ENCODE results near the gene KCNJ15.
"Not testable (repeated sequence)": the region's sequence is repeated elsewhere in the genome, so short reads cannot be mapped to it uniquely, and the experiment has no call there.

Gene KCNJ15

DNA sequence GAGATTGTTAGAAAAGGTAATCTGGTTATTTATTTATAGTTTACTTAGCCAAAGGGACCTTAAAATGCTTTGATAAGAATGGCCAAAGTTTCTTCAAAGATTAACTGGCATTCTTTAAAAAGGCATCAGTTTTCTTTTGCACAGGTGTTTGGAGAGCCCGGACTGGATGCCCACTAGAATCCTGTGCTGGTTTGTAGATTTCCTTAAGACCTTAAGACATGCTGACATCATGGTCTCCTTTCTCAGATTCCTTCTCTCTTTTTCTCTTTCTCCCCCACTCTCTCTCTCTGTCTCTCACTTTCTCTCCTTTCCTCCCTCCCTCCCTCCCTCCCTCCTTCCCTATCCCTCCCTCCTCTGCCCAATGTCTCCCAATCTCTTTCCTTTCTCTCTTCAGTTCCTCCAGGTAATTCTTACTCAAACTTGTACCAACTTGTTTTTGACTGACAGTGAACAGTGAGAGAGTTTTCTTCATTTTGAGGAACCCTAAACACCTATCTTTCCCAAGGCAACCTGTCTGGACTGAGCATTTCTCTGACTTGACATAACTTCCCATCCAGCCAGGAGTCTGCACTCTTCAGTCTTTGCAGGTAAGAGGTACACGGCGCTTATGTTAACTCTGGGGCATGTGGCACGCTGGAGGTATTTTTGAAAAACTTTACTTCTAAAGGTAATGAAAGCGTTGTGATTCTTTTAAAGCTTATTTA is at the start of gene KCNJ15:
Gene KCNJ15 (plus strand): TSS at position 393 of the 704 bp plus-strand sequence. CDS start 42,271 bp downstream, outside the sequence.
- DNase-seq, result no peak

DNA sequence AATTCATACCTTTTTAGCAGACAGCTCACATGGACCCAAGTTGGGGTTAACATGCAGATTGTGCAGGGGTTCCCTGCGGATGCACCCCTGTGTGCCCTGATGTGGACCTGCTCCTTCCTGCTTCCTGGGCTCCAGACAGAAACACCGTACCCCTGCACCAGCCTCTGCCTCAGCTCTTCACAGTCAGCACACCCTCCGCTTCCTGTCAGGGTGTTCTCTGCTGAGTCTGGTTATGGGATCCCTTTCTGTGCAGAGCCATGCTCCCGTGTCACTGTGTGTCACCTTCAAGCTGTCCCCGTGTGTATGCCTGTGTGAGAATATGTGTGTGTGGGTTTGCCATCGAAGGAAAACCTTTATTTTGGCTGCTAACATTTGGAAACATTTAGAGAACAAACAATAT is 48.7 kb upstream of the KCNJ15 start:
- DNase-seq, result no peak

DNA sequence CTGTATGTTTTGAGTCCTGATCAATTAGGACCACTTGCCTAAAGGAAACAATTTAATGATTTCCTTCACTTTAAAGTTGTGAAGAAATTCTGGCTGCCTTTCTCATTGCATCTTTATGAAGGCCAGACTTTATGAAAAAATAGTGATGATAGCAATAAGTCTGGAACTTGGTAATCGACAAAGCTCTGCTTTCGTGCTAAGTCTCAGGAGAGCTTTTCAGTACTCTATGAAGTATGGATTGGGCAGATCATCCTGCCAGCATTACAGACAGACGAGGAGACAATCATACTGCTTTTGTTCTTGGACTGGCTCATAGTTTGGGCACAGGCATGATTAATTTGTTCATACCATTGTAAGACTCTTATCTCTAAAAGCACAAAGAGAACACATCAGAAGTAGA is 45.5 kb upstream of the KCNJ15 start:
- DNase-seq, result no peak

DNA sequence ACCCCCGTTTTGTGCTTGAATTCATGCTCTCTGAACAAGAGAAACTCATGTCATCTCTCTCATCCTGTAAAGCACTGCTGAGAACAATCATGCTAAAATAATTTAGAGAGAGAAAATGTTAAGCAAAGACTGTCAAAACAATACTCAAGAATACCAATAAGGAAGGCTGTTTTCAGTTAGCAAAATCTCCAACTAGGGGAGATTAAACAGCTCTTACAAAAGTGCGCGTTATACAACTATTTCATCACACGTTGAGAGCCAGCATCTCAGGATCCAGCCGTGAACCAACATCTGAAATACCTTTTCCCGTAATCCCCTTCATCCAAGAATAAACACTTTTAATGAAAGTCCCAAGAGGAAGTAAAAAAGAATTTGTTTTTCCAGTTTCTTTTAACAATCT is 44.1 kb upstream of the KCNJ15 start:
- no peak for DNase-seq

DNA sequence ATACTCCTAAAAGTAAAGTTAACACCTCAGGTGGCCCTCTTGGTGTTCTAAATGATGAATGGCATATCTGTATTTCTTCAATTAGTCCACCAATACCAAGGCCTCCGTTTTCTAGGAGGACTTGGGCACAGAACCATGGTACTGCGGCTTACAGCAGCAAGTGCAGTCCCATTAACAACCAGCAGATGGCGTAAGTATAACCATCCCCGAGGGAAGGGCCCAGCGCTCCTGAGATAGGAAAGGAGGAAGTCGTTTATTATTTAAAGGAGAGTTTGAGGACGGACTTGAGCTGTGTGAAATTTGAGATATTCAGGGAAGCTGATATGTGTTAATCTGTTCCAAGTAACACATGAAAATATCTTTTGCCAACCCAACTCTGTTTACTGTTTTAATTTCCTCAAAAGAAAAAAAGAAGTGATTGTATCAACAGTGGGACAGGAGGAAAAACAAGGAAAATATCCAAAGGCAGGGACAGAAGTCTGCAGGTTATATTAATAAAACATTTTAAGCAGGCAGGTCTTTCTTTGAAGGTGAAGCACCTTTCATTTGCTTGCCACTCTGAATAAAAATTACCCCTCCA is 37.7 kb upstream of the KCNJ15 start:
- peak; percentile 73 for DNase-seq

DNA sequence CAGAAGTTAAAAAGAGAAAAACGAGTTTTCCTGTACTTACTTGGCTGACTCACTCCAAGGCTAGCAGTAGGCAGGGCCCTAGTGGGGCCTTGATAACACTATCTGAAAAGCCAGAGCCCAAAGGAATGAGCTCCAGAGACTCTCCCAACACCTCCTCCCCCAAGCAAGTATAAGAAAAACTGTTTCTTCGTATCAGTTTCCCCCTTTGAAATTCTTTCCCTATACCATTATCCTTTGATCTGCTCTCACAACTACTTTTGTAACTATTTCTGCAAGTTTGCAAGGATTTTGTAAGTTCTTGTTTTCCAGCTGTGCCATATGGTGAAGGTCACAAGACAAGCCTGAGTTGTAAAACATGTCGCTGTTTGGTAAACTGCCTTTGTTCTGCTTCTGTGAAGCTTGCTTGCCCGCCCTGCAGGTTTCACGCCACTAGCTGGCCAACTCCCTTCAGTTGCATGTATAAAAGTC is 36.5 kb upstream of the KCNJ15 start:
- no peak for DNase-seq

DNA sequence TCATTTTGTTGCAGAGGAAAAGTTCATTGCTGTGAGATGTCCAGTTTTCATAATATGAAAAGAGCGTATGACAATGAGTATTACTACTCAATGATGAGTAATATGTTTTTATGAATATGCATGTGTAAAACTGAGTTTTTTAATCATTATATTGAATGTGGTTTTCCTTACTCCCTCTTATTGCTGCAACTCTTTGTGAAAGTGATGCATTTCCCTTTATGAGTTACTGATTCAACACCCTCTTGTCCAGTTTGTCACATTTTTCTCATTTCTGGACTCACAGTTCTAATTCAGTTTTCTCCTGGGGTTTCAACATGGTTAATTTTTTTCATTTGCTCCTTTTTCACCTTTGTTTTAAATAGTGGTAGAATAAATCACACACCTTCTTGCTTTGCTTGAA is 35.2 kb upstream of the KCNJ15 start:
- no peak for DNase-seq

DNA sequence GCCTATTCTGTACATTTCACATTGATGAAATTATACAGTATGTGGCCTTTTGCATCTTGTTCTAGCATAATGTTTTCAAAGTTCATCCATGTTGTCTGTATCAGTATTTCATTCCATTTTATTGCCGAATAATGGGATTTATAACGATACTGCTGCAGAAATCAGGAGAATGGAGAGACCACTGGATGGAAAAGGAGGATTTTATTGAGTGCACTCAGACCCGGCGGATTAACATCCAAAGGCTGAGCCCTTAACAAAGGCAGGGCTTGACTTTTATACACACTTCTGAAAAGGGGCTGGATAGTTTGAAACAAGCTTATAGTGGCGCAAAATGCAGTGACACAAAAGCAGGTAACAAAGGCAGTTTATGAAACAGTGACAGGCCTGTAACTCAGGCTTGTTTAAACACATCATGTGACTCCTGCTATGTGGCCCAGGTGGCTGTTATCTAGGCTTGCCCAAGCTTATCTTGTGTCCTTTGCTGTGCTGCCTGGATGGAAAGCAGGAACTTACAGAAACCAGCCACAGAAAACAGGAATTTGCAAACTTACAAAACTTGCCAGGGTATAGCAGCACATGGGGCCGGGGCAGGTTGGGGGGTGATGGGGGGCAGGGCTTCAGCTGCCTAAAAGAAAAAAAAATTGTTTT is 32.8 kb upstream of the KCNJ15 start:
- no peak for DNase-seq

DNA sequence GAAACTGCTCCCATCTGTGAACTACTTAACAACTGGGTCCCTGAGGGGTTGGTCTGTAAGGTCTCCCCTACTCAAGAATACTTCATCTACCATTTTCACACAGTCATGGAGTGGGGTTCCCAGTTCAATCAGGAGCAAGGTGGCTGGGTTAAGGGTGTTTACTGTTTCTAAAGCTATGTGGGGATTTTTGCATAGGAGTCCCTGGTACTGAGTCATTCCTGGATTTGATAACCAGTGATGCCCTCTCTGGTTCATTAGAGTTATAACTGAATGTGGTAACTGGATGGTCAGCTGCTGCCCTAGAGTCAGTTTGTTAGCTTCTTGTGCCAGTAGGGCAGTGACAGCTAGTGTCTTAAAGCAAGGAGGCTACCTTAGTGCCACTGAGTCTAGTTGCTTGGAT is 29.4 kb upstream of the KCNJ15 start:
- no peak for DNase-seq

DNA sequence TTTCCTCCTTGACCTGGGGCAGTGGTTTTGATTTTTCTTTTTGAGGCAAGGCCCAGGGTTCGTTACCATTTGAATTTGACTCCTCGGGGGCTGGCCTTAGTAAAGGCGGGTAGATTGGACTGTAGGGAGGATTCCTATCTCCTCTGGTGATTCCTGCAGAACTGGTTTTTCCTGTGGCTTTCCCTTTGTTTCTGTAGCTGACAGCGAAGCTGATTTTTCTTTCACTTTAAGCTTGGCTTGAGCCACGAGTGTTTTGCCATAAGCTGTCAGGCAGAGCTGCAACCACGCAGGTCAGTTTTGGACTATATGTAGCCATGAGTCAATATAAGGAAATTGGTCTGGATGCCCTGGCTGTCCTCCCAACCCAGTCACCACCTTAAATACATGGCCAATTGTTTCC is 28.7 kb upstream of the KCNJ15 start:
- DNase-seq, result no peak

DNA sequence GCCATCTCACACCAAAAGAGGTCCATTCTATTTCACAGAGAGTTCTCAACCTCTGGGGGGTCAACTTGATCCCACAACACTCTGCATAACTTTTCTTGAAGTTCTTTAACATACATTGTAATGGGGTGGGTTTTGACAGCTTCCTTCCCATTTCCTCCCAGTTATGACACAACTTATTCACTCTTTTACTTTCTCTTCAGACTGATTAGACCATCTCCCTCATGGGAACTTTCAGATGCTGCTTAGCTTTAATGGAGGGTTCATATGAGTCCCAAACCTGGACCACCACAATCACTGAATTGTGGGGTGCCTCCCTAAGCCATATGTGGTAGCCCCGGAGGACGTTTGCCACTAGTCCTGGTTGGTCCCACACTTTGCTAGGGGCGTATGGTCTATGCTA is 28.3 kb upstream of the KCNJ15 start:
- DNase-seq, result no peak

DNA sequence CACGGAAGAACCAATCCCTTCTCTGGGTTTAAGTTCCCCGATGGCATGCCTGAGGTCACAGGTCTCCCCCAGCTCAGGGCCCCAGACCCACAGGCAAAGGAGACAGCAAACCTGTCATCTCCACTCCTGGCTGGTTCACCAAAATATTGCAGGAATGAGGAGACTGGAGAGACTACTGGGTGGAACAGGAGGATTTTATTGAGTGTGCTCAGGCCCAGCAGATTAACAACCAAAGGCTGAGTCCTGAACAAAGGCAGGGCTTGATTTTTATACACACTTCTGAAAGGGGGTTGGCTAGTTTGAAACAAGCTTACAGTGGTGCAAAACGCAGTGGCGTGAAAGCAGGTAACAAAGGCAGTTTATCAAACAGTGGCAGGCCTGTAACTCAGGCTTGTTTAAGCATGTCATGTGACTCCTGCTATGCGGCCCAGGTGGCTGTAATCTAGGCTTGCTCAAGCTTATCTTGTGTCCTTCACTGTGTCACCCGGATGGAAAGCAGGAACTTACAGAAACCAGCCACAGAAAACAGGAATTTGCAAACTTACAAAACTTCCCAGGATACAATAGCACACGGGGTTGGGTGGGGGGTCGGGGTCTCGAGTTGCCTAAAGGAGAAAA is 27.4 kb upstream of the KCNJ15 start:
- DNase-seq, result no peak

DNA sequence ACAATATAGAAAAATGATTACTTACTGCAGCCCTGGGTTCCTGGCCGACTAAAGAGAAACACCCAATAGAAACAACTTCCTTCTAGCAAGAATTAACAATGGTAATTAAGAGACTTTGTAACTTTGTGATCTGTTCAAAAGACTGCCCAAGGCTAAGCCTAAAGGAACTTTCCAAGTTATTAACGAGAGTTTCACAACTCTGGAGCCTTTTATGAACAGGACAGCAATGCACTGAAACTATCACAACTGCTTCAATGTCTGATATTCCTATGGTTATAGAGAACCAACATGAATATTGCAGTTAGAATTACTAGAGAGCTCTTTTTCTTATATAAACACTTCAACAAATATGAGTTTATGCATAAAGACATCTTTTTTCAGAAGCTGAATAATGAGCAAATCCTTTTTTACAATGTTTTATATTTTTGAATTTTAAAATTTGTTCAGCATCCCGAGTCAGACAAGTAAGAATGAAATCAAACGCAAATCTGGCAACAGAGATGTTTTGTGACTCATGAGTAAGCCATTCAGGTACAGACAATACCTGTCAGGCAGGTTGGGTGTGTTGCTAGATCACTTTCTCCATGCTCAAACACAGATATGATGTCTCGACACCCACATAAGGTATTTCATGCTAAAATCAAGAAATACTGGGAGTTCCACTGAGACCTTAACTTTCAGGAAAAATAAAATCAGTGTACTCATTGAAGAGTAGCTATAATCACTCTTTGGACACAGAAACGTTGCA is 22.2 kb upstream of the KCNJ15 start:
- no peak for DNase-seq

DNA sequence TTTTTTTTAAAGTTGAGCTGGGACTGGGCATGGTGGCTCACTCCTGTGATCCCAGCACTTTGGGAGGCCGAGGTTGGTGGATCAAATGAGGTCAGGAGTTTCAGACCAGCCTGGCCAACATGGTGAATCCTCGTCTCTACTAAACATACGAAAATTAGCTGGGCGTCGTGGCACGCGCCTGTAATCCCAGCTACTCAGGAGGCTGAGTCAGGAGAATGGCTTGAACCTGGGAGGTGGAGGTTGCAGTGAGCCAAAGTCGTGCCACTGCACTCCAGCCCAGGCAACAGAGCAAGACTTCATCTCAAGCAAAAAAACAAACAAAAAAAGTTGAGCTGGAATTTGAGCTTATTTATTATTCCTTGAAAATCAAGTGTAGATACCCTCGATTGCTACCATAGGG is 21.5 kb upstream of the KCNJ15 start:
- not testable (repeated sequence) for DNase-seq

DNA sequence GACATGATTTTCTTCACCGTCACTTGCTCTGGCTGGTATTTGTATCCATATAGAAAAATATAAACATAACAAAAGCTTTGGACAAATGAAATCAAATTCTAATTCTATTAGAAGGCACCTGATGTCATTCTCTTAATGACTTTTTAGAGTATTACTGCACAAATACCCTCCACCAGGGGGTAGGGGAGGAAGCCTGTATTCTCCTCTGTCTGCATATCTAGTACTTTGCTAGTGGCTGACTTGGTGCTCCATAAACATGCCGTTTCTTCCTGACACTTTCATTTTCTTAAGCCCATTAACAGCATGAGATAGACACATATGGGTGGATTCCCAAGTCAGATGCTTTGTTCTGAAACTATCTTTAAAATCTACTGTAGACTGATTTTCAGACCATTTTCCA is 20.6 kb upstream of the KCNJ15 start:
- DNase-seq, result no peak

DNA sequence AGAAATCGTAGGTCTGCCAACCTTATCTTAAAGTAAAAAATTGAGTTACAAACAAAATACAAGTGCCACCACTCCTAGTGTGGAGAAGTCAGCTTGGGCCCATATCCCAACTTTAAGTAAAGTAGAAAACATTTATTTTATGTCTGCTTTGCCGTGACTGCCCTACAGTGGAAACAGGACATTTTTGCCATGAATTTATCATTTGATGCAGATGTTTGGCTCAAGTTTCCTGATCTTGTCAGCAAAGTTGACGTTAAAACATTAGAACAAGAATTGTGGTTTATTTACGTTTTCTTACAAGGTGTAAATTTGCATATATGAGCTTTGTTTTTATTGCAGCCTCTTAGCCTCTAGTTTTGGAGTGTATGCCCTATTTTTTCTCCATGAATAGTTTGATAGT is 17.1 kb upstream of the KCNJ15 start:
- DNase-seq, result no peak

DNA sequence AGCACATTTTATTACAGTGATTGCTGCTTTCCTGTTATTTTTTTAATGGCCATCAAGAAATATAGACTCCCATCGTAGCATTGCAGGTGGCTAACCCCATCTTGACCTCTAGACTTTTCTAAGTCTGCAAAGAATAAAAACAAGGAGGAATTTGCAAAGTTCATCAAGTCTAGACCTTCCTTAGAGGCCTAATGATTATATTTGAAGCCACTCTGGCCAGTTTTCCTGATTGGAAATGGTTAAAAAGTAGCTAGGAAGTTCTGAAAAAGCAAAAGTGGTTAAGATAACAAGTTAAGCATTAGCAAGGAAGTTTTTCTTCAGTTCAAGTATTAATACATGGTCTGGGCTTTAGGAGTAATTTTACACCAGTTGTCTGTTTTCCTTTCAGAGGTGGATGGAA is 16.7 kb upstream of the KCNJ15 start:
- DNase-seq, result no peak

DNA sequence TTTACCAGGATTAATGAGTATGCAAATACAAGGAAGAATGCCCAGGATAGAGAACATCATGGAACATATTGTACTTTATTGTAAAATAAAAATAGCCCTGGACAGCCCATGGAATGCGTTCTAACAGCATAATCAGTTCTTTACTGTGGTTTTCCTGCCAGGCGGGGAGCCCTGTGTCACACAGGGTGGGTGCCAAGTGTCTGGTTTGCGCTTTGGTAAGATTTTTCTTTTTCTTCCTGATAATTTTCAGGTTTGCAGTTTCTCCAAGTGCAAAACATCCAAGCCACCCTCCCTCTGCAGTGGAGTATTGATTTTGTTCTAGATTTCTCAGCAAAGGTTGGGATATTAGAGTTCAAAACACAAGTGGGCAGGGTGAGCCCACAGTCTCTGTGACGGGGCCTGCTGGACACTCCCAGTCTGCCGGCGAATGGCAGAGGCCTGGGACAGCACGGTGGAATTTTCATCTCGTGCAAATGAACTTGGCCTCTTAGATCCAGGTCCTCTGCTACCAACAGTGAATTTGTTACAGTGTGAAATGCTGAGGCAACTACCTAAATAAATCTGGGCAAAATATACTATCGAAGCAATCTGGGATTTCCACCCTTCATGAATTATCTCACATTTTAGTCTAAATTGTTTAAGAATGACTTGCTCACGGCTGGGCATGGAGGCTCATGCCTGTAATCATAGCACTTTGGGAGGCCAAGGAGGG is 15.6 kb upstream of the KCNJ15 start:
- no peak for DNase-seq

DNA sequence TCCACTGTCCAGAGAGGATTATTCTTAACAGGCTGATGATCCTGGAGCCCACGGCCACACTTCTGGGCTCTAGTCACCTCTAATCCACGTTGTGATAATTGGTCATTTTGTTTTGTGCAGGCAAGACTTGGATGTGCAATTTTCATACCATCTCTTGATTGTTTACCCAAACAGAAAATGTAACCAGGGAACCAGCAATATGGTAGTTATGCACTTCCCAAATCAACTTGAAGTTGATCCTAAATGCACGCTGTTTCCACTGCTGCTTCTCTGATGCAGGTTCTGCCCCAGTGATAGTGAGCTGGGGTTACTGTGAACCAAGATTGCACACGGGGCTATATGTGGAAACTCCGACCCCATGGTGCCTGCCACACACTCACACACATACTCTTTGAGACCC is 14.7 kb upstream of the KCNJ15 start:
- DNase-seq, result no peak

DNA sequence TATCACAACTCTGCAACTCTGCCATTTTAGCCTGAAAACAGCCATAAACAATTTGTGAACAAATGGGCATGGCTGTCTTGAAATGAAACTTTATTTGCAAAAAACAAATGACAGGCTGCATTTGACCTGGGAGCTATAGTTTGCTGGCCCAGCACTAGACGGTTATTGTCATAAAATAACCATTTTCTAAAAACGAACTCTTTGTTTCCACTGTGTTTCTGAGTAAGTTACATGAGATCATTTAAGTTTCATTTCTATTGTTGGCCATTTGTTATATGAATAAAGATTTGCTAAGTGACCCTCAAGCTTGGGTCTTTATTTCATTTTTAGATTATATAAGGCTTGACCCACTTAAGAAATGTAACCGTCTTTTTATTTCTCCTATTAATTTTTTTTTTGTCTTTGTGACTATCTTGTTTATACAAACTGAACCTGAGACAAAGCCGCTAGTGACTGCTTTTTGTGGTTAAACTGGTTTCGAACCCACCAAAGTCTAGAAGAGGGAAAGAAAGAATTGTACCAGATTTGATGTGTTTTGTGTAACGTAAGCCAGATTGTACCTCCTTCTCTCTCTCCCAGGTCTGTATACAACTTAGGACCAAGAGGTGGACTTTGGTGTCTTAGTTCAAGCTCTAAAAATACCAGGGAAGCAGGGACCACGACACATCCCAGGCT is 12.9 kb upstream of the KCNJ15 start:
- DNase-seq, result no peak

DNA sequence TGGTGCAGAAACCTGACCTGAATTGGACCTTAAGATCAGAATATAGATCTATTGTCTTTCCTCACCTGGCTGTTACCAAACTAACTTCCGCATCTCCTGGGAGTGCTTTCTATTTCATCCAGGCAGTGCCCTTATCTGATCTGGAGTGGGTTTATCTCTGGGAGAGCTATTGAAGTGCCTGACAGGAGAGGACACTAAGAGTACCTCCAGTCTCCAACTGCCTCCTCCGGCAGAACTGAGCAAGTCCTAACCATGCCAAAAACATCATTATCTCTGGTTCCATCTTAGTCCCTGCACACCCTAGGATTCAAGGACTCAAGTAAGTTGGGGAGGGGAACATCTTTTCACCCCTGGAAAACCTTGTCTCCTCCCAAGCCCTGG is 12.4 kb upstream of the KCNJ15 start:
- no peak for DNase-seq
